Measurements from ENCODE around the gene ZDHHC17. TPM values are rescaled to one million over a fixed set of nuclear protein-coding genes. Genes with fewer than 3 reads are reported as not detected.

The ZDHHC17 gene
- total RNA-seq, 1 experiment from 2014 or later, result 25.3 TPM

GRCh38 chr12:76866151-76866567, 102.2 kb downstream of the ZDHHC17 start:
- Histone ChIP-seq H3K9me2 (ENCODE audit: insufficient read depth) (no peaks in the 10 kb centered on the region), H3K9ac (ENCODE audit: low read length) (no peak overlapping the region), H3K4me1 (ENCODE audit: control insufficient read depth in 1 of 2, insufficient read depth in 2 of 2, low read length in 2 of 2) (no peaks in the 10 kb centered on the region), H3K4me3 (replicated peaks in 1 of 2; ENCODE audit: low read depth in 1 of 2, low read length in 2 of 2) (no peak overlapping the region), H3K79me2 (ENCODE audit: insufficient read depth, low read length) (no peaks in the 10 kb centered on the region), H2AFZ (ENCODE audit: low read depth, low read length, poor library complexity, severe bottlenecking) (no peak overlapping the region), H4K20me1 (ENCODE audit: insufficient read depth) (no peaks in the 10 kb centered on the region), H3K4me2 (ENCODE audit: low read length) (no peak overlapping the region), H3K9me3 (ENCODE audit: control insufficient read depth in 1 of 2, insufficient read depth in 1 of 2, low read depth in 1 of 2, low read length in 2 of 2) (no peaks in the 10 kb centered on the region), H3K27me3 (ENCODE audit: insufficient read depth, low read length) (no peaks in the 10 kb centered on the region), H3K36me3 (ENCODE audit: control insufficient read depth in 1 of 2, insufficient read depth in 2 of 2, low read length in 2 of 2) (no peaks in the 10 kb centered on the region), H3K27ac (ENCODE audit: low read depth, low read length) (no peak overlapping the region)
- intact Hi-C loops (cut with micrococcal nuclease), result no loop called here
- CTCF ChIA-PET, result no interaction called here
- no peak for ATAC-seq
- TF ChIP-seq CTCF (IDR thresholded peaks at IDR 0.05 in 2 of 3, conservative IDR thresholded peaks at IDR 0.05 in 1 of 3; ENCODE audit: borderline replicate concordance in 1 of 3, insufficient read depth in 1 of 3, low read depth in 2 of 3, low read length in 2 of 3), result no peak
- no peak for TF ChIP-seq RAD21 (IDR thresholded peaks at IDR 0.05; ENCODE audit: low read depth)
- no peak for TF ChIP-seq ZFX (IDR thresholded peaks at IDR 0.05)
- no TSS peak for BruUV-seq (replicated peaks)
- POLR2A ChIA-PET, result no interaction called here
- RAD21 ChIA-PET (ENCODE audit: low non-redundant PET in 1 of 2, low total read pairs in 2 of 2, uncharacterized antibody in 2 of 2, unreplicated experiment in 2 of 2), result no interaction called here
- DNase-seq (ENCODE audit: low read depth, low spot score), result no peak

DNA sequence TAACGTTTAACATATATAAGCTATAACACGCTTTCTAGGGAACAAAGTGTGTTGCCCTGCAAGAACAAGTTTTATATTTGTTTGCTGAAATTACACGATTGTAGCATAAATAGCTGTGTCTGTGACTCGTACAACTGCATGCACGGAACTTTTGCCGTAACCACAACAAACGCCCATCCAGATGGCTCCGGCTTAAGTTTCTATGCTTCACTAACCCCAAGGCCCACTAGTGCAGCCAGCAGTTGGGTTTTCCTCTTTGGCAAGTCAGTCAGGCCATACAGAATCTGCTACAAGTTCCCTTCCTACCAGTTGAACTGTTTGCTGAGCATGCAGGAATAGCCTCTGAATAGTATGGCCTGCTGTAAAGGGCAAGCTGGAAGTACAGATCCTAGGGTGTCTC, 102.8 kb downstream of the ZDHHC17 start:
- Histone ChIP-seq H3K27me3 (ENCODE audit: insufficient read depth, low read length) (no peaks in the 10 kb centered on the region), H3K4me2 (ENCODE audit: low read length) (no peak overlapping the region), H3K9me2 (ENCODE audit: insufficient read depth) (no peaks in the 10 kb centered on the region), H3K27ac (ENCODE audit: low read depth, low read length) (no peak overlapping the region), H3K9me3 (ENCODE audit: control insufficient read depth in 1 of 2, insufficient read depth in 1 of 2, low read depth in 1 of 2, low read length in 2 of 2) (no peaks in the 10 kb centered on the region), H4K20me1 (ENCODE audit: insufficient read depth) (no peaks in the 10 kb centered on the region), H3K9ac (ENCODE audit: low read length) (no peak overlapping the region), H3K4me1 (ENCODE audit: control insufficient read depth in 1 of 2, insufficient read depth in 2 of 2, low read length in 2 of 2) (no peaks in the 10 kb centered on the region), H3K79me2 (ENCODE audit: insufficient read depth, low read length) (no peaks in the 10 kb centered on the region), H3K4me3 (replicated peaks in 1 of 2; ENCODE audit: low read depth in 1 of 2, low read length in 2 of 2) (no peak overlapping the region), H2AFZ (ENCODE audit: low read depth, low read length, poor library complexity, severe bottlenecking) (no peak overlapping the region), H3K36me3 (ENCODE audit: control insufficient read depth in 1 of 2, insufficient read depth in 2 of 2, low read length in 2 of 2) (no peaks in the 10 kb centered on the region)
- ChIA-PET CTCF (no interaction called here), RAD21 (ENCODE audit: low non-redundant PET in 1 of 2, low total read pairs in 2 of 2, uncharacterized antibody in 2 of 2, unreplicated experiment in 2 of 2) (no interaction called here), POLR2A (no interaction called here)
- intact Hi-C loops (cut with micrococcal nuclease), result no loop called here
- BruUV-seq (replicated peaks), result no TSS peak
- no peak for TF ChIP-seq EZH2 (IDR thresholded peaks at IDR 0.05)
- ATAC-seq (no peak), DNase-seq (ENCODE audit: low read depth, low spot score) (no peak)

All from HCT116 (cell line).